NCI-H524 treated with DMSO at 0.1 percent for 48 hours (cell line): ENCODE data around the gene LASP1NB.
"Not testable (repeated sequence)": the region's sequence is repeated elsewhere in the genome, so short reads cannot be mapped to it uniquely, and the experiment has no call there.

Experiments used
- DNase-seq: peaks from one replicate; lab custom pipeline; 2025; lab: John Stamatoyannopoulos, UW

LASP1NB gene

GRCh38 chr17:38897176-38897575, 28.2 kb upstream of the LASP1NB start:
- DNase-seq = no peak

GRCh38 chr17:38897671-38898290, 27.6 kb upstream of the LASP1NB start:
- no peak for DNase-seq

GRCh38 chr17:38898291-38898679, 27.1 kb upstream of the LASP1NB start:
- DNase-seq = no peak

GRCh38 chr17:38898812-38899348, 26.5 kb upstream of the LASP1NB start:
- no peak for DNase-seq

- DNase-seq = no peak
Observed at GRCh38 chr17:38899421-38899820, 26.0 kb upstream of the LASP1NB start.

- no peak for DNase-seq
Observed at GRCh38 chr17:38900978-38901656, 24.3 kb upstream of the LASP1NB start.

GRCh38 chr17:38903404-38903803, 22.0 kb upstream of the LASP1NB start:
- no peak for DNase-seq

GRCh38 chr17:38904892-38905291, 20.5 kb upstream of the LASP1NB start:
- DNase-seq = no peak

- DNase-seq = no peak
Observed at GRCh38 chr17:38905375-38905774, 20.0 kb upstream of the LASP1NB start.

- no peak for DNase-seq
Observed at GRCh38 chr17:38906460-38907228, 18.8 kb upstream of the LASP1NB start.

GRCh38 chr17:38907930-38908675, 17.3 kb upstream of the LASP1NB start:
- no peak for DNase-seq

GRCh38 chr17:38908676-38909181, 16.7 kb upstream of the LASP1NB start:
- DNase-seq = no peak

GRCh38 chr17:38910325-38910724, 15.1 kb upstream of the LASP1NB start:
- DNase-seq = no peak

GRCh38 chr17:38911081-38911730, 14.2 kb upstream of the LASP1NB start:
- DNase-seq = no peak

GRCh38 chr17:38911731-38912081, 13.7 kb upstream of the LASP1NB start:
- DNase-seq = not testable (repeated sequence)

- DNase-seq = peak; percentile 21
Observed at GRCh38 chr17:38912221-38912813, 13.1 kb upstream of the LASP1NB start.

GRCh38 chr17:38914741-38915638, 10.4 kb upstream of the LASP1NB start:
- no peak for DNase-seq

- DNase-seq = no peak
Observed at GRCh38 chr17:38915639-38915995, 9.8 kb upstream of the LASP1NB start.

- DNase-seq = no peak
Observed at GRCh38 chr17:38916771-38917170, 8.6 kb upstream of the LASP1NB start.

GRCh38 chr17:38917259-38917658, 8.2 kb upstream of the LASP1NB start:
- no peak for DNase-seq
